ENCODE measurements around the gene RASAL1.

- TF ChIP-seq CTCF (IDR thresholded peaks at IDR 0.05 in 8 of 11, conservative IDR thresholded peaks at IDR 0.05 in 3 of 11): no peak
- TF ChIP-seq POLR2A (IDR thresholded peaks at IDR 0.05): no peak
- no peak for TF ChIP-seq POLR2AphosphoS5 (IDR thresholded peaks at IDR 0.05)
Observed at GRCh38 chr12:113106361-113106760, 29.2 kb downstream of the RASAL1 start.
